KMS-11 (cell line): ENCODE measurements around the gene STEAP4.

ENCODE experiments used
- H2AFZ ChIP-seq: fragments of 200-600 bp; sonication (generic); 2 replicates; pipeline ENCODE4 v1.6.1; 2016; ENCODE audit warnings: antibody characterized with exemption, mixed run types, low read depth
- H3K27ac ChIP-seq: fragments of 200-600 bp; sonication (generic); 2 replicates; pipeline ENCODE4 v1.6.1; 2016; ENCODE audit warnings: mild to moderate bottlenecking, mixed run types
- H3K27me3 ChIP-seq: fragments of 200-600 bp; sonication (generic); 2 replicates; pipeline ENCODE4 v1.6.1; 2017; ENCODE audit warnings: mild to moderate bottlenecking, low read depth, mixed run types, moderate library complexity; ENCODE audit not compliant: insufficient read depth
- H3K36me3 ChIP-seq: fragments of 200-600 bp; sonication (generic); 2 replicates; pipeline ENCODE4 v1.6.1; 2017; ENCODE audit warnings: mild to moderate bottlenecking, mixed run types; ENCODE audit not compliant: insufficient read depth
- H3K4me1 ChIP-seq: fragments of 200-600 bp; sonication (generic); 2 replicates; pipeline ENCODE4 v1.6.1; 2016; ENCODE audit warnings: mild to moderate bottlenecking, low read depth, mixed run types; ENCODE audit not compliant: poor library complexity, severe bottlenecking
- H3K4me2 ChIP-seq: fragments of 200-600 bp; sonication (generic); 2 replicates; pipeline ENCODE4 v1.7.0; 2016; ENCODE audit warnings: mild to moderate bottlenecking, mixed run types
- H3K4me3 ChIP-seq: fragments of 200-600 bp; sonication (generic); IDR thresholded peaks from 2 replicates; pipeline ENCODE4 v1.6.1; 2017; ENCODE audit warnings: low read depth, low read length, mixed read lengths; ENCODE audit not compliant: insufficient read depth
- H3K79me2 ChIP-seq: fragments of 200-600 bp; sonication (generic); 2 replicates; pipeline ENCODE4 v1.6.1; 2016; ENCODE audit warnings: low read depth, mixed run types; ENCODE audit not compliant: insufficient read depth
- H3K9ac ChIP-seq: fragments of 200-600 bp; sonication (generic); 2 replicates; pipeline ENCODE4 v1.6.1; 2016; ENCODE audit warnings: mild to moderate bottlenecking, mixed run types
- H4K20me1 ChIP-seq: fragments of 200-600 bp; sonication (generic); 2 replicates; pipeline ENCODE4 v1.6.1; 2016; ENCODE audit warnings: mild to moderate bottlenecking, mixed run types; ENCODE audit not compliant: insufficient read depth
- TF ChIP-seq, protein P1 (sequence below): fragments of 200-600 bp; sonication (generic); conservative IDR thresholded peaks from 2 replicates; pipeline ENCODE4 v1.6.1; 2017; ENCODE audit warnings: low read depth, mild to moderate bottlenecking, antibody characterized with exemption, low read length, moderate library complexity, mixed read lengths

Gene STEAP4

DNA sequence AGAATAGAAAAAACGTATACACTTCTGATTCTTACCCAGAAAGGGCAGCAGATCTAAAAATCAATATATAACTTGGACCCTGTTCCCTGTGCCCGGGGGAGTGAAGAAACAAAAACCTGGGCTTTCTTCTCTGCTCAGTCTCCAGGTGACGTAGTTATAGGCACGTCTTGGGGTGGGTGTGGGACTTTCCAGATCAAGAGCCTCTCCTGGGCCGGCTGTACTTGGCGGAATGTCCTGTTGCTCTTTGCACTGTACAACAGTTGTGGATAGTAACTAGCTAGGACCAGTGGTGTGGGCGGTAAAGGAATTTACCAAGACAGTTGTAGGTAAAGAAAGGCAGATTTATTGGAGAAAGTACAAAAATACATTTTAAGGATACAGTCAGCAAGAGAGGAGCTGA, 40.4 kb upstream of the STEAP4 start:
- no peaks in the 10 kb centered on the region for H4K20me1 ChIP-seq
- no peaks in the 10 kb centered on the region for H3K79me2 ChIP-seq
- no peak overlapping the region for H3K9ac ChIP-seq
- TF ChIP-seq, protein P1, sequence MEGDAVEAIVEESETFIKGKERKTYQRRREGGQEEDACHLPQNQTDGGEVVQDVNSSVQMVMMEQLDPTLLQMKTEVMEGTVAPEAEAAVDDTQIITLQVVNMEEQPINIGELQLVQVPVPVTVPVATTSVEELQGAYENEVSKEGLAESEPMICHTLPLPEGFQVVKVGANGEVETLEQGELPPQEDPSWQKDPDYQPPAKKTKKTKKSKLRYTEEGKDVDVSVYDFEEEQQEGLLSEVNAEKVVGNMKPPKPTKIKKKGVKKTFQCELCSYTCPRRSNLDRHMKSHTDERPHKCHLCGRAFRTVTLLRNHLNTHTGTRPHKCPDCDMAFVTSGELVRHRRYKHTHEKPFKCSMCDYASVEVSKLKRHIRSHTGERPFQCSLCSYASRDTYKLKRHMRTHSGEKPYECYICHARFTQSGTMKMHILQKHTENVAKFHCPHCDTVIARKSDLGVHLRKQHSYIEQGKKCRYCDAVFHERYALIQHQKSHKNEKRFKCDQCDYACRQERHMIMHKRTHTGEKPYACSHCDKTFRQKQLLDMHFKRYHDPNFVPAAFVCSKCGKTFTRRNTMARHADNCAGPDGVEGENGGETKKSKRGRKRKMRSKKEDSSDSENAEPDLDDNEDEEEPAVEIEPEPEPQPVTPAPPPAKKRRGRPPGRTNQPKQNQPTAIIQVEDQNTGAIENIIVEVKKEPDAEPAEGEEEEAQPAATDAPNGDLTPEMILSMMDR, result no peak
- no peaks in the 10 kb centered on the region for H3K36me3 ChIP-seq
- H2AFZ ChIP-seq, result no peak overlapping the region
- no peaks in the 10 kb centered on the region for H3K4me1 ChIP-seq
- no peak overlapping the region for H3K4me3 ChIP-seq
- no peak overlapping the region for H3K4me2 ChIP-seq
- H3K27me3 ChIP-seq, result no peaks in the 10 kb centered on the region
- H3K27ac ChIP-seq, result no peak overlapping the region

GRCh38 chr7:88346357-88346756, 39.7 kb upstream of the STEAP4 start:
- H3K36me3 ChIP-seq, result no peaks in the 10 kb centered on the region
- H3K9ac ChIP-seq, result no peak overlapping the region
- H2AFZ ChIP-seq, result no peak overlapping the region
- TF ChIP-seq, protein P1, result no peak
- H3K79me2 ChIP-seq, result no peaks in the 10 kb centered on the region
- H3K4me1 ChIP-seq, result no peaks in the 10 kb centered on the region
- H4K20me1 ChIP-seq, result no peaks in the 10 kb centered on the region
- H3K4me2 ChIP-seq, result no peak overlapping the region
- H3K4me3 ChIP-seq, result no peak overlapping the region
- H3K27me3 ChIP-seq, result no peaks in the 10 kb centered on the region
- H3K27ac ChIP-seq, result no peak overlapping the region

- Histone ChIP-seq H3K9ac (no peak overlapping the region), H4K20me1 (no peaks in the 10 kb centered on the region), H3K4me3 (no peak overlapping the region), H3K79me2 (no peaks in the 10 kb centered on the region), H2AFZ (no peak overlapping the region), H3K27me3 (no peaks in the 10 kb centered on the region), H3K4me1 (no peaks in the 10 kb centered on the region), H3K4me2 (no peak overlapping the region), H3K36me3 (no peaks in the 10 kb centered on the region), H3K27ac (no peak overlapping the region)
- TF ChIP-seq, protein P1, result no peak
Measured at GRCh38 chr7:88344956-88345832, 38.5 kb upstream of the STEAP4 start.

- H3K36me3 ChIP-seq, result no peaks in the 10 kb centered on the region
- H3K4me2 ChIP-seq, result no peak overlapping the region
- H3K27ac ChIP-seq, result no peak overlapping the region
- H3K9ac ChIP-seq, result no peak overlapping the region
- no peak overlapping the region for H2AFZ ChIP-seq
- no peak overlapping the region for H3K4me3 ChIP-seq
- H4K20me1 ChIP-seq, result no peaks in the 10 kb centered on the region
- TF ChIP-seq, protein P1, result no peak
- H3K27me3 ChIP-seq, result no peaks in the 10 kb centered on the region
- H3K79me2 ChIP-seq, result no peaks in the 10 kb centered on the region
- H3K4me1 ChIP-seq, result no peaks in the 10 kb centered on the region
Measured at GRCh38 chr7:88344271-88344670, 37.6 kb upstream of the STEAP4 start.
